GM18868 (cell line): ENCODE data around the gene FAM184B.

Experiments used
- ATAC-seq: cut with Tn5 transposase; IDR thresholded peaks from one replicate; pipeline ENCODE4 v1.9.1; 2021; ENCODE audit warnings: mild to moderate bottlenecking, moderate library complexity; ENCODE audit not compliant: unreplicated experiment

The FAM184B gene

GRCh38 chr4:17587094-17587822 lies 194.2 kb downstream of the FAM184B start:
- no peak for ATAC-seq

GRCh38 chr4:17584521-17585213 lies 196.8 kb downstream of the FAM184B start:
- ATAC-seq, result no peak

GRCh38 chr4:17583941-17584340 lies 197.5 kb downstream of the FAM184B start:
- ATAC-seq, result no peak

- no peak for ATAC-seq
Measured at GRCh38 chr4:17583276-17583675, 198.1 kb downstream of the FAM184B start.

GRCh38 chr4:17580969-17581368 lies 200.5 kb downstream of the FAM184B start:
- ATAC-seq, result no peak
